OCI-LY3 (cell line): Measurements from ENCODE around the gene TRABD.

ENCODE experiments used
- H2AFZ ChIP-seq: fragments of 200-600, 300-600 bp; shearing (Covaris generic); 2 replicates; pipeline ENCODE4 v1.6.0; 2014; ENCODE audit warnings: antibody characterized with exemption, low read depth, low read length
- H3K27ac ChIP-seq: fragments of 200-600, 300-600 bp; sonication (generic); 2 replicates; pipeline ENCODE4 v1.5.1; 2014; ENCODE audit warnings: mild to moderate bottlenecking, low read length, moderate library complexity, mixed read lengths
- H3K27me3 ChIP-seq: fragments of 200-600, 300-600 bp; sonication (generic); 2 replicates; pipeline ENCODE4 v1.6.1; 2014; ENCODE audit warnings: low read depth, low read length, mixed read lengths
- H3K36me3 ChIP-seq: fragments of 200-600, 300-600 bp; sonication (generic); replicated peaks from 2 replicates; pipeline ENCODE3; 2014; ENCODE audit warnings: low read depth, low read length, mixed read lengths
- H3K4me1 ChIP-seq: fragments of 300-600, 200-600 bp; sonication (generic); 2 replicates; pipeline ENCODE4 v1.6.1; 2014; ENCODE audit warnings: low read length, mixed read lengths
- H3K4me2 ChIP-seq: fragments of 200-600, 300-600 bp; sonication (generic); 2 replicates; pipeline ENCODE4 v1.6.1; 2014; ENCODE audit warnings: low read length, mixed read lengths
- H3K4me3 ChIP-seq: fragments of 300-600, 200-600 bp; sonication (generic); 2 replicates; pipeline ENCODE4 v1.5.1; 2014; ENCODE audit warnings: antibody characterized with exemption, mild to moderate bottlenecking, low read length, moderate library complexity
- H3K79me2 ChIP-seq: fragments of 300-600, 200-600 bp; shearing (Covaris generic); 2 replicates; pipeline ENCODE4 v1.6.1; 2014; ENCODE audit warnings: mild to moderate bottlenecking, low read length, mixed read lengths
- H3K9ac ChIP-seq: fragments of 300-600, 200-600 bp; shearing (Covaris generic); 2 replicates; pipeline ENCODE4 v1.6.0; 2014; ENCODE audit warnings: mild to moderate bottlenecking, low read length, moderate library complexity
- H3K9me3 ChIP-seq: fragments of 200-600, 300-600 bp; shearing (Covaris generic); 2 replicates; pipeline ENCODE4 v1.6.1; 2014; ENCODE audit warnings: low read length, mixed read lengths; ENCODE audit not compliant: insufficient read depth
- H4K20me1 ChIP-seq: fragments of 200-600, 300-600 bp; sonication (generic); 2 replicates; pipeline ENCODE4 v1.6.1; 2016; ENCODE audit warnings: low read length, mixed read lengths; ENCODE audit not compliant: insufficient read depth
- CTCF ChIP-seq: fragments of 200-600, 300-600 bp; sonication (generic); IDR thresholded peaks from 2 replicates; pipeline ENCODE4 v1.5.1; 2014; ENCODE audit warnings: antibody characterized with exemption, low read length, low read depth
- EZH2phosphoT487 ChIP-seq: fragments of 200-600 bp; shearing (Covaris generic); IDR thresholded peaks from 2 replicates; pipeline ENCODE4 v1.6.1; 2018; ENCODE audit warnings: antibody characterized with exemption, mixed run types, low read depth

The TRABD gene

GRCh38 chr22:50169181-50169759 is 16.4 kb upstream of the TRABD start:
- TF ChIP-seq EZH2phosphoT487 (no peak), CTCF (no peak)
- peak overlapping the region; percentile 70 for H3K4me3 ChIP-seq

GRCh38 chr22:50169774-50170341 is 15.9 kb upstream of the TRABD start:
- no peaks in the 10 kb centered on the region for H3K79me2 ChIP-seq
- TF ChIP-seq EZH2phosphoT487 = no peak
- TF ChIP-seq CTCF = no peak
- H3K9me3 ChIP-seq = no peaks in the 10 kb centered on the region
- peak overlapping the region; percentile 70 for H3K4me3 ChIP-seq
- no peaks in the 10 kb centered on the region for H4K20me1 ChIP-seq
- H3K9ac ChIP-seq = peak overlapping the region; percentile 47; the same call in 1 of the 2 replicates
- H3K4me2 ChIP-seq = peak overlapping the region; percentile 51
- no peaks in the 10 kb centered on the region for H3K36me3 ChIP-seq
- peaks cover 21% of the 10 kb centered on the region for H3K4me1 ChIP-seq
- no peak overlapping the region for H3K27ac ChIP-seq
- peaks cover 7% of the 10 kb centered on the region; the same call in 1 of the 2 replicates for H3K27me3 ChIP-seq
- no peak overlapping the region for H2AFZ ChIP-seq

More at GRCh38 chr22:50169181-50169759, 16.4 kb upstream of the TRABD start:
- peak overlapping the region; percentile 51 for H3K4me2 ChIP-seq
- H2AFZ ChIP-seq = no peak overlapping the region
- no peaks in the 10 kb centered on the region for H3K36me3 ChIP-seq
- H3K9me3 ChIP-seq = no peaks in the 10 kb centered on the region
- 0 out of 2 replicates have a peak overlapping the region, but pooled peaks have one; percentile 47 for H3K9ac ChIP-seq
- no peaks in the 10 kb centered on the region for H3K79me2 ChIP-seq
- no peaks in the 10 kb centered on the region for H4K20me1 ChIP-seq
- H3K27me3 ChIP-seq = peaks cover 7% of the 10 kb centered on the region; the same call in 1 of the 2 replicates
- H3K4me1 ChIP-seq = peaks cover 23% of the 10 kb centered on the region
- no peak overlapping the region for H3K27ac ChIP-seq

- Histone ChIP-seq H2AFZ (no peak within 1 kb of the TSS), H3K4me2 (peak within 1 kb of the TSS; percentile 51)
These were observed 15.0 kb upstream of the TRABD start, which contains the start of gene PANX2 for GRCh38 chr22:50170453-50171318. PANX2 (plus strand) TSS chr22:50170731; CDS start chr22:50170731, 0 bp downstream.

More at GRCh38 chr22:50170453-50171318, 15.0 kb upstream of the TRABD start, which contains the start of gene PANX2:
- H3K4me3 ChIP-seq = peak within 1 kb of the TSS; percentile 70
- H3K36me3 ChIP-seq = no peaks in the 10 kb centered on the region
- no peaks in the 10 kb centered on the region for H3K79me2 ChIP-seq
- peak within 1 kb of the TSS; percentile 47; the same call in 1 of the 2 replicates for H3K9ac ChIP-seq
- peaks cover 22% of the 10 kb centered on the region for H3K4me1 ChIP-seq
- no peak within 1 kb of the TSS for H3K27ac ChIP-seq
- TF ChIP-seq CTCF (no peak), EZH2phosphoT487 (no peak)
- H4K20me1 ChIP-seq = no peaks in the 10 kb centered on the region
- H3K9me3 ChIP-seq = no peaks in the 10 kb centered on the region
- peaks cover 7% of the 10 kb centered on the region; the same call in 1 of the 2 replicates for H3K27me3 ChIP-seq
